GM12872 (cell line): ENCODE data around the gene RAVER1.

Source experiments
- CTCF ChIP-seq: IDR thresholded peaks from 3 replicates; pipeline ENCODE4 v1.5.1; 2011; ENCODE audit warnings: low read depth, mild to moderate bottlenecking, low read length, moderate library complexity; ENCODE audit not compliant: insufficient read depth

The RAVER1 gene

DNA sequence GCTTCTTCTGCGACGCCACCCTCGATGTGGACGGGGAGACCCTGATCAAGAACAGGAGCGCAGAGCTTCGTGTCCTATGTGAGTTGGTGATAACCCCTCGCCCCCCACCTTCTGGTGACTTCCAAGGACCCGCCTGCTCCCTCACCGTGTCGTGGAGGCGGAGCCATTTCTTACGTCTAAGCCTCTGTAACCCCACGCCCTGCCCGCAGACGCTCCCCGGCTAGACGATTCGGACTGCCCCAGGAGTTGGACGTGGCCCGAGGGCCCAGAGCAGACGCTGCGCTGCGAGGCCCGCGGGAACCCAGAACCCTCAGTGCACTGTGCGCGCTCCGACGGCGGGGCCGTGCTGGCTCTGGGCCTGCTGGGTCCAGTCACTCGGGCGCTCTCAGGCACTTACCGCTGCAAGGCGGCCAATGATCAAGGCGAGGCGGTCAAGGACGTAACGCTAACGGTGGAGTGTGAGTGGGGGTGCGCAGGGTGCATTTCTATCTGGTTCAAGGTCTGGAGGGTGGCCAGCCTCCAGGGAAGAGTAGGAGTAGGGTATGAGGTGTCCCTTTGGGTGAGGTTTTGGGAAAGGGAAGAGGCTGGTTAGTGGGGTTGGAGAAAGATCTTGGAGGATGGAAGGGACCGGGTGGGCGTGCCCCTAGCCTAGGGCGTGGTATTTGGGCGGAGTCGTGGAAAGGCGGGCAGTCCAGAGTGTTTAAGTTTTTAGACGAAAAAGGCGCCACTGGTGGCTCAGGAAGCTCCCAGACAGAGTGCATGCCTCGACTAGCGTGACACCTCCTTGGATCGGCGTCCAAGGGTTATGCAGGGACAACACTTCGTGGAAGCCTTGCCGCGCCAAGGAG is 40.3 kb downstream of the RAVER1 start:
- TF ChIP-seq CTCF, result no peak

DNA sequence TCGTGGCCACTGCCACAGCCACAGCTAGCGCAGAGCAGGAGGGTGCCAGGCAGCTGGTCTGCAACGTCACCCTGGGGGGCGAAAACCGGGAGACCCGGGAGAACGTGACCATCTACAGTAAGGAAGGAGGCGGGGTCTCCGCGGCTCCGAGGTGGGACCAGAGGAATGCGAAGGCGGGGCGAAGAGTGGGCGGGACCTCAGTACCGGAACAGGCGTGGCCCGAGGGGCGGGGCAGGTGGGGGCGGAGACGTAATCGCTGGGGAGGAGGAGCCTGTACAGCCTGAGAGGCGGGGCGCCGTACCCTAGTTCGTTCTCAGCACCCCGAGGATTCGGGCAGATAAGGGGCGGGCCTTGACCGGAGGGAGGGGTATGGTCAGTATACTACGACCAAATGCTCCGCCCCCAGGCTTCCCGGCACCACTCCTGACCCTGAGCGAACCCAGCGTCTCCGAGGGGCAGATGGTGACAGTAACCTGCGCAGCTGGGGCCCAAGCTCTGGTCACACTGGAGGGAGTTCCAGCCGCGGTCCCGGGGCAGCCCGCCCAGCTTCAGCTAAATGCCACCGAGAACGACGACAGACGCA is 41.0 kb downstream of the RAVER1 start:
- no peak for TF ChIP-seq CTCF

GRCh38 chr19:10291554-10292205 is 41.6 kb downstream of the RAVER1 start:
- TF ChIP-seq CTCF, result no peak

GRCh38 chr19:10290876-10291553 is 42.3 kb downstream of the RAVER1 start:
- TF ChIP-seq CTCF, result no peak

DNA sequence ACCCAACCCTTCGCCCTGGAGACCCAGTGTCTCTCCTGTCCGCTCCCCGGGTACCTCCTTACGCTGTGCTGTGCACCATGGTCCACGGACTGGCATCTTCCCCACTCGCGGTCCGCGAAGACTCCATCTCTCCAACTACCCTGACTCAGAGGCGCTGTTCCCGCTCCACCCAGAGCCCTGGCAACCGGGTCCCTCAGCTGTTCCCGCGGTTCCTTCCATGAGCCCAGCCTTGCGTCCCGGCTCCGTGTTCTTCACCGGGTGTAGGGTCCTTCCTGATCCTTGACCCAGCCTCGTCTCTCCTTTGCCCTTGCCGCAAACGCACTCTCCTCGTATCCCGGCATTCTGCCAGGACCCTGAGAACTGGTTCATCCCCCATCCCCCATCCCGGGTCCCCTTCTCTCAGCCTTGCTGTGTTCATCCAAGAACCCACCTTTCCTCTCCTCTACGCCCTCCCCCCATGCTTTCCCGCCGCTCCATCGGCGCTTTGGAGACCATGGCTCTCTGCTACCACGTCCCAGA is 42.9 kb downstream of the RAVER1 start:
- TF ChIP-seq CTCF, result no peak

DNA sequence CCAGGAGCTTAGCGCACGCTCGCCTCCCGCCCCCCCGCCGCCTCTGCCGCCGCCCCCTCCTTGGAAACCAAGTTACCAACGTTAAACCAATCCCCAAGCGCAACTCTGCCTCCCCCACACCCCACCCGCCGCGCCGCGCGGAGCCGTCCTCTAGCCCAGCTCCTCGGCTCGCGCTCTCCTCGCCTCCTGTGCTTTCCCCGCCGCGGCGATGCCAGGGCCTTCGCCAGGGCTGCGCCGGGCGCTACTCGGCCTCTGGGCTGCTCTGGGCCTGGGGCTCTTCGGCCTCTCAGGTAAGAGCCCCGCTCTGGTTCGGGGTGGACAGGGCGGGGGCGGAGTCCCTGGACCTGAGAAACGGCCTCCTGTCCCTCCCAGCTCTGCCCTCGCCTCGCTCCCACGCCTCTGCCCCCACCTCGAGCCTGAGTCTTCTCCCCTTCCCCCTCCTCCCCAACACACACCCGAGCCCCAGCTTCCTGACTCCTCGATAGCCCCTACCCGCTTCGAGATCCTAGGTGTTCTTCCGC is 43.4 kb downstream of the RAVER1 start, which contains the start of gene ICAM5:
ICAM5 (plus strand) TSS at position 117 of the 521 bp plus-strand sequence; CDS start at position 209, 92 bp downstream.
- TF ChIP-seq CTCF, result no peak
